CD4-positive, alpha-beta T cell treated with Interleukin-1 beta for 1 hour (primary cell): ENCODE measurements around the gene PSMD4.
"Not testable (repeated sequence)": the region's sequence is repeated elsewhere in the genome, so short reads cannot be mapped to it uniquely, and the experiment has no call there.

Experiments
- DNase-seq, 2 donors: peaks; one replicate each; pipeline ENCODE4 v3.0.0-alpha.2; 2020 to 2022

The PSMD4 gene

GRCh38 chr1:151254217-151255213, at the start of gene PSMD4:
Gene PSMD4 (plus strand): TSS chr1:151254734. CDS start chr1:151254783, 49 bp downstream.
- DNase-seq = peak; percentile 96

DNA sequence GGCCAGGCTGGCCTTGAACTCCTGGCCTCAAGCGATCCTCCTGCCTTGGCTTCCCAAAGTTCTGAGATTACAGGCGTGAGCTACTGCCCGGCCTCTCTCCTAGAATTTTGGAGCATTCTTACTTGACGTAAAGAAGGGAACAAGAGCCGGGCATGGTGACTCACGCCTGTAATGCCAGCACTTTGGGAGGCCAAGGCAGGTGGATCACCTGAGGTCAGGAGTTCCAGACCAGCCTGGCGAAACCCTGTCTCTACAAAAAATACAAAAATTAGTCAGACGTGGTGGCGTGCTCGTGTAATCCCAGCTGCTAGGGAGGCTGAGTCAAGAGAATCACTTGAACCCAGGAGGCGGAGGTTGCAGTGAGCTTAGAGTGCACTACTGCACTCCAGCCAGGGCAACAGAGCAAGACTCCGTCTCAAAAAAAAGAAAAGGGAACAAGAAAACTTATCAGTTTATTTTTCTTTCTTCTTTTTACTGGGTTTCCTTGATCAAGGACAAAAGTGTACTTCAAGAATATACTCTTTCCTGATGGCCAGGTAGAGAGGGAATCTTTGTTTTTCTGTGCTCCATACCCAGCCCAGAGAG, 49.1 kb upstream of the PSMD4 start:
- not testable (repeated sequence) for DNase-seq

GRCh38 chr1:151210830-151211229, 43.7 kb upstream of the PSMD4 start:
- no peak for DNase-seq

- DNase-seq = no peak
Observed at GRCh38 chr1:151211972-151212705, 42.4 kb upstream of the PSMD4 start.

DNA sequence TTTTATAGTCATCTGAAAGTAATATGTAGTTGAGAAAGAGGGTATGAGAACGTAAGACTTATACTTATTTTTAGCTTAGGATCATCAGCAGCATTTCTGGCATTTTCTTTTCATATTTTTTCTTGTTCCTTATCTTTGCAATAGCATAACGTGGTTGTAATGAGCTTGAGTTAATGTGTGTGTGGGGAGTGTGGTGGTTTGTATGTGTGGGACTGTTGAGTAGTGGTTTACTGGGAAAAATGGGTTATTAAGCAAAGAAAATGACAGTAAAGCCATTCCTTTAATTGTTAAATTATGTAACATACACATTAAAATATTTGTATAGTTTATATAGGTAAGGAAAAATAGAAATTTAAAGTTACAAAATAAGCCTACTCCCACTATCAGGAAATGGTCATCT, 41.0 kb upstream of the PSMD4 start:
- no peak for DNase-seq

DNA sequence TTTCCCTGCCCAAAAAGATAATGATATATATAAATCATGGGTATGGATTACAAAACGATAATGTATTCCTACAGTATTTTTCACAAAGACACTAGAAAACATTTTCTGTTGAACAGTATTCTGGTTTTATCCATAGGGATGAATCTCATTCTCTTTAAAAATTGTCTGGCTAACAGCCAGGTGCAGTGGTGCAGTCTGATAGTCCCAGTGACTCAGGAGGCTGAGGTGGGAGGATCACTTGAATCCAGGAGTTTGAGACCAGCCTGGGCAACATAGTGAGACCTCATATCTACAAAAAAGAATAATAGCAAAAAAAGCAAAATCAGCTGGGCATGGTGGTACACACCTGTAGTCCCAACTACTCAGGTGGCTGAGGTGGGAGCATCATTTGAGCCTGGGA, 32.9 kb upstream of the PSMD4 start:
- no peak for DNase-seq

DNA sequence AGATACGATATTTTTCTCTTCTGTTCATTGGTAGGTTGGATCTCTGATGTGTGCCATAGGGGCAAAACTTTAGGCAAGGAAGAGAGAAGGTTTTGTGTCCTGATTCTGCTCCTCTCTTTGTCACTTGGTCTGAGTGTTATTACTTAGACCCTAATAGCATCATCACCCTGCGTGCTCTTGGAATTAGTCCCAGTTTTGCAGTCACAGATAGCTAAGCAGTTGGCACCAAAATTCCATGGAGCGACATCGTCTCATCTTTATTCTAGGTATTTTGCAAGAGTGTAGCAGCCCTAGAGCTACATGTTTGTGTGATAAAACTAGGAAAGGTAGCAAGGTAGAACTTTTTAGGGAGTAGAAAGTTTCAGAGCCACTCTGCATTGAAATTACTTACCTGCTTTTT, 32.4 kb upstream of the PSMD4 start:
- no peak for DNase-seq

- no peak for DNase-seq
Observed at GRCh38 chr1:151235235-151235634, 19.3 kb upstream of the PSMD4 start.

DNA sequence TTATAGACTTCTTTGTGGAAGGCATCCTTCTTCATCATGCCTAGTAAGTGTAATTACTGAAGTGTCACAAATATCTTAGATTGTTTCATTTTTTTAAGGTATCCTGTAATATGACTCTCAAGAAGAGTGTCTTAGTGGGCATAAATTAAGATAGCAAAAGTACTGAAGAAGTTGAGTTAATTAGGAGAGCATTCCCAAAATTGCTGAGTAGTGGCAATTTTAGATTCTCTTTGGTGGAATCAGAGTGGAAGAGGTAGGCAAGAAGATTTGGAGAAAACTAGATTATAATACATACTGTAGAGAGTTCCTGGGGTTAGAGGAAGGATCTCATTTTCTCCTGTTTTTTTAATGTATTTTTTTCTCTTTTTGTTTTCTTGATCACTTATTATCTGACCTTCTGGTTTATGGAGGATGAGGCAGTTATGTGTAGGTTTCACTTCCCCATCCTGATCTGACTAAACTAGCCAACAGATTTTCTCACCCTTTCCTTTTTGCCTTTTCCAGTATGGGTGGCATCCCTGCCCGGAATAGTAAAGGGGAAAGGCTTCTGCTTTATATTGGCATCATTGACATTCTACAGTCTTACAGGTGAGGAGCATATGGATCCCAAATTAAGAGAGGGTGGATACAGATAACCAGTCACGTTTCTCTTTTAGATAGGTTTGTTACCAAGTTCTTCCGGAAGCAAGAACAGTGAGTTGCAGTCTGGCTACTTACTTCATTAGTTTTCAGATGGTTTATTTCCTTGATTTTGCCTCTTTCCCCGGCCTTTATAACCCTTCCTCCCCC, 16.7 kb upstream of the PSMD4 start:
- no peak for DNase-seq

DNA sequence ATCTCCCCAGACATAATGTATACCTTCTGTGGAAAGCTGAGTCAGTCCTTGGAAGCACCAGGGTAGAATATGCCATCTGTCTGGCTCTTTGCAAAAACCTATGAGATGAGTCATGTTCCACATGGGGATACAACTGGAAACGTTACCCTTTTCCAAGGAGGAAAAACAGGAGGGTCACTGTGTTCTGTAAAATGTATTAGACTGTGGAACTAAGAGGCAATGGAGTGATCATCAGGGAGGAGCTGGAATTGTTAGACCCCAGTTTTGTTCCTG, 16.1 kb upstream of the PSMD4 start:
- no peak for DNase-seq

GRCh38 chr1:151242442-151242841, 12.1 kb upstream of the PSMD4 start:
- DNase-seq = no peak

- no peak for DNase-seq
Observed at GRCh38 chr1:151243683-151244216, 10.8 kb upstream of the PSMD4 start.

DNA sequence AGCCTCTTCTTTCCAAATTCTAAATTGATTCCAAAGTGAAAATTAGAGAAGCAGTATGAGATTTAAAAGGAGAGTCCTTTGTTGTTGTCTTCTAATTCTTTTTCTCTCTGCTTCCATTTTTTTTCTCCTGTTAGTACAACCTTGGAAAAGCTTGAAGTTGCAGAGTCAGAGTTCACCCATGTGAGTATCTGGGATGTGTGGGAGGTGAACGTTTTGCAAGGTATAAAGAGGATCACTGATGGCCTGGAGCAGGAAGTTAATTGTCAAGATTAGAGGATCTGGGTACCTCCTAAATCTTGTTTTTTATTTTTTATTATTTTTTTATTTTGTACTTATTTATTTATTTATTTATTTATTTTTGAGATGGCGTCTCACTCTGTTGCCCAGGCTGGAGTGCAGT, 7.7 kb upstream of the PSMD4 start:
- DNase-seq = no peak

DNA sequence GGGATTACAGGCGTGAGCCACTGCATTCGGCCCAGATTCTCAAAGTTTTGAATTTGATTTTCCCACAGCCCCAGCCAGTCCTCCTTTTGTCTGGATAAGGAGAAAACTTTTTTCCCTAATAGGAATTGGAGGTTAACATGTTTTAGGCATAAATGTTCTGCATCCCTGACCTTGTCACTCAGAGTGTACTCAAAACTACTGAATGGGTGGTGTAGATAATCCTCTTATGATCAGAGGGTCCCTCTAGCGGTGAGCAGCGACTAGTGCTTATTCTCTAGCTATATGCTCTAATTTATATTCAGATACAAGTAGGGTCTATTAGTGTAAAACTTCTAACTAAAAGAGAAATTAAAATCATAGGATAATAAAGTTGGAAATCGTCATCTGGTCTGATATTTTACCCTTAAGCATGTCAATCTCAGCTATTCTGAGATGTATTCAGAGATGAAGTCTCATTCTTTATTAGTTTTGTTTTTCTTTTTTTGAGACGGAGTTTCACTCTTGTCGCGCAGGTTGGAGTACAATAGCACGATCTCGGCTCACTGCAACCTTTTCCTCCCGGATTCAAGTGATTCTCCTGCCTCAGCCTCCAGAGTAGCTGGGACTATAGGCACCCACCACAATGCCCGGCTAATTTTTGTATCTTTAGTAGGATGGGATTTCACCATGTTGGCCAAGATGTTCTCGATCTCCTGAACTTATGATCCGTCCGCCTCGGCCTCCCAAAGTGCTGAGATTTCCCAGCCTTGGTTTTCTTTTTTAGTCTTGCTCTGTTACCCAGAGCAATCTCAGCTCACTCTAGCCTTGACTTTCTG, 2.7 kb upstream of the PSMD4 start:
- peak; percentile 74 to 78 for DNase-seq

- DNase-seq = no peak
Observed at GRCh38 chr1:151255381-151255780, 847 bp downstream of the PSMD4 start.

- DNase-seq = no peak
Observed at GRCh38 chr1:151259351-151259750, 4.8 kb downstream of the PSMD4 start.

DNA sequence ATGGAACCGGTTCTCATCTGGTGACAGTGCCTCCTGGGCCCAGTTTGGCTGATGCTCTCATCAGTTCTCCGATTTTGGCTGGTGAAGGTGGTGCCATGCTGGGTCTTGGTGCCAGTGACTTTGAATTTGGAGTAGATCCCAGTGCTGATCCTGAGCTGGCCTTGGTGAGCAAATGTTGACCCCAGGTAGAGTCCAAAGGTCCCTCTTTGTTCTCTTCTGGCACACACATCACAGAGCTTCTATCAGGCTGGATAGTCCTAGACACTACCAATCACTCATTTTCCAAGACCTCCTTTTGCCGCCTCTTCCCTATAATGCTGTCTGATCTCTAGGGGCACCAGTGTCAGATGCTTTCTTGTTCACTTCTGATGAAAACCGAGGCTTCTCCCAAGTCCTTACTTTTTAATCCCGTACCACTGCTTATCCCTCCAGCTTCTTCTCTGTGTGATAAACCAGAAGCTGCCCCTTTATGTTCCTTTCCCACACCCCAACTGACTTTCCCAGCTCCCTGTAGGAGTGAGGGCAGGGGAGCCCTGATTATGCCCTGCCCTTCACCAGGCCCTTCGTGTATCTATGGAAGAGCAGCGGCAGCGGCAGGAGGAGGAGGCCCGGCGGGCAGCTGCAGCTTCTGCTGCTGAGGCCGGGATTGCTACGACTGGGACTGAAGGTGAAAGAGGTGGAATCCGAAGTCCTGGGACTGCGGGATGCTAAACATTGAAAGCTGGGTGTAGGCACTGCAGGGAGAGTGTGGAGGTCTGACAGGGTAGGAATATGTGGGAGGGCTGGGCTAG, 11.1 kb downstream of the PSMD4 start:
- DNase-seq = no peak

DNA sequence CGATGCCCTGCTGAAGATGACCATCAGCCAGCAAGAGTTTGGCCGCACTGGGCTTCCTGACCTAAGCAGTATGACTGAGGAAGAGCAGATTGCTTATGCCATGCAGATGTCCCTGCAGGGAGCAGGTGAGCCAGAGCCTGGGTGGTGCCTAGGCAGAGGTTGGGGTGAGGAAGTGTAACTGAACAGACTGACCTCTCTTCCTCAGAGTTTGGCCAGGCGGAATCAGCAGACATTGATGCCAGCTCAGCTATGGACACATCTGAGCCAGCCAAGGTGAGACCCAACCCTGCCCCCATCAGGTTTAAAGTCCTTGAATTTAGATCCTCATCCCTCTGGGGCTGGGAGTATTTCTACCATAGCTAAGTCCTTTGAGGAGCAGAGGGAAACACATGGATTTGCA, 11.8 kb downstream of the PSMD4 start:
- DNase-seq = no peak

GRCh38 chr1:151266821-151267220, 12.3 kb downstream of the PSMD4 start:
- DNase-seq = no peak

DNA sequence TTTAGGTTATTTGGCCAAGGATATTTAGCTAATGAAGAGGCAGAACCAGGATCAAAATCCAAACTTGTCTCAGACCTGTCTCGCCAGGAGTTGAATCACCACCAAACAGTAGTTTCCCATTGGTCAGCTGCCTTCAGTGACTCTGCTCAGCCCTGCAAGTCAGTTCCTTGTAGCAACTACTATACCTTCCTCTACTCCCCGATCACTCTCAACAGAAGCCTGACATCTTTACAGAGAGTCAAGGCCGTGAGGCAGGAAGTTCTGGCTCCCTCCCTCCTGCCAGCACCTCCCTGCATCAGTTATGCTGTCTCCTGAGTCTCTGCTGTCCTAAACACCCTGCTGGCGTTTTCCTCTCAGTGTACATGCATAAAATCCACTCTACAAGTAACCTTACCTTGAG, 13.2 kb downstream of the PSMD4 start:
- no peak for DNase-seq

GRCh38 chr1:151273924-151274466, 19.5 kb downstream of the PSMD4 start:
- DNase-seq = no peak
